Neural cell (in vitro differentiated cells): ENCODE data around the gene TLCD4. TPM values are rescaled to one million over a fixed set of nuclear protein-coding genes. Genes with fewer than 3 reads are reported as not detected.

ENCODE experiments used
- H2AFZ ChIP-seq: fragments of 200-600, 300-800 bp; sonication (generic), shearing (Covaris generic); 2 replicates; pipeline ENCODE4 v1.6.0; 2014; ENCODE audit warnings: low read depth, mild to moderate bottlenecking, antibody characterized with exemption, low read length, moderate library complexity
- H3F3A ChIP-seq: fragments of 200-600 bp; shearing (Covaris generic); 2 replicates; pipeline ENCODE4 v1.6.1; 2016; ENCODE audit warnings: mild to moderate bottlenecking, moderate library complexity, mixed read lengths, antibody characterized with exemption, low read length; ENCODE audit not compliant: insufficient read depth, poor library complexity, severe bottlenecking
- H3K27ac ChIP-seq: fragments of 200-600, 300-800 bp; sonication (generic), shearing (Covaris generic); 2 replicates; pipeline ENCODE4 v1.5.1; 2014; ENCODE audit warnings: mild to moderate bottlenecking, low read length, moderate library complexity
- H3K27me3 ChIP-seq: fragments of 300-800, 200-600 bp; sonication (generic), shearing (Covaris generic); 2 replicates; pipeline ENCODE4 v1.6.0; 2014; ENCODE audit warnings: mild to moderate bottlenecking, low read depth, low read length, moderate library complexity; ENCODE audit not compliant: insufficient read depth
- H3K36me3 ChIP-seq: fragments of 300-800, 200-600 bp; sonication (generic), shearing (Covaris generic); 2 replicates; pipeline ENCODE4 v1.5.1; 2014; ENCODE audit warnings: mild to moderate bottlenecking, antibody characterized with exemption, low read length, moderate library complexity; ENCODE audit not compliant: insufficient read depth
- H3K4me2 ChIP-seq: fragments of 300-800, 200-600 bp; sonication (generic), shearing (Covaris generic); 2 replicates; pipeline ENCODE4 v1.6.0; 2014; ENCODE audit warnings: mild to moderate bottlenecking, low read length
- H3K4me3 ChIP-seq: fragments of 300-800, 200-600 bp; sonication (generic), shearing (Covaris generic); 2 replicates; pipeline ENCODE4 v1.5.1; 2014; ENCODE audit warnings: mild to moderate bottlenecking, low read length, moderate library complexity
- H3K79me2 ChIP-seq: fragments of 200-600 bp; shearing (Covaris generic); replicated peaks from 2 replicates; pipeline ENCODE4 v1.6.0; 2014; ENCODE audit warnings: mild to moderate bottlenecking, low read length, moderate library complexity; ENCODE audit not compliant: insufficient read depth
- H3K9ac ChIP-seq: fragments of 300-800, 200-600 bp; sonication (generic), shearing (Covaris generic); 2 replicates; pipeline ENCODE4 v1.6.1; 2016; ENCODE audit warnings: mild to moderate bottlenecking, low read length, mixed read lengths
- H3K9me2 ChIP-seq: fragments of 200-600 bp; shearing (Covaris generic); 2 replicates; pipeline ENCODE4 v1.6.1; 2016; ENCODE audit warnings: mild to moderate bottlenecking, low read length, mixed read lengths; ENCODE audit not compliant: insufficient read depth
- H3K9me3 ChIP-seq: fragments of 200-600, 300-800 bp; sonication (generic), shearing (Covaris generic); 2 replicates; pipeline ENCODE4 v1.6.1; 2016; ENCODE audit warnings: mild to moderate bottlenecking, mixed run types, low read length, moderate library complexity, mixed read lengths
- H4K20me1 ChIP-seq: fragments of 200-600 bp; shearing (Covaris generic); 2 replicates; pipeline ENCODE4 v1.6.1; 2016; ENCODE audit warnings: mild to moderate bottlenecking, mixed run types; ENCODE audit not compliant: insufficient read depth
- EP300 ChIP-seq: fragments of 450-650 bp; conservative IDR thresholded peaks from 2 replicates; pipeline ENCODE4 v1.6.1; 2014; ENCODE audit warnings: antibody characterized with exemption, mild to moderate bottlenecking, moderate library complexity; ENCODE audit not compliant: poor library complexity, severe bottlenecking
- EZH2 ChIP-seq: fragments of 200-600, 300-800 bp; shearing (Covaris generic), sonication (generic); IDR thresholded peaks from 2 replicates; pipeline ENCODE4 v1.6.1; 2014; ENCODE audit warnings: antibody characterized with exemption, low read length, borderline replicate concordance, mild to moderate bottlenecking; ENCODE audit not compliant: insufficient read depth, poor library complexity, severe bottlenecking
- MXI1 ChIP-seq: fragments of 450-650 bp; conservative IDR thresholded peaks from 2 replicates; pipeline ENCODE4 v1.6.1; 2014; ENCODE audit warnings: antibody characterized with exemption, mild to moderate bottlenecking; ENCODE audit not compliant: poor library complexity, severe bottlenecking
- POLR2AphosphoS5 ChIP-seq: IDR thresholded peaks from 2 replicates; pipeline ENCODE4 v1.6.1; 2012
- RAD21 ChIP-seq: fragments of 450-650 bp; conservative IDR thresholded peaks from 2 replicates; pipeline ENCODE4 v1.6.1; 2014; ENCODE audit warnings: antibody characterized with exemption, mild to moderate bottlenecking, moderate library complexity
- SMC3 ChIP-seq: fragments of 450-650 bp; conservative IDR thresholded peaks from 2 replicates; pipeline ENCODE4 v1.6.1; 2014; ENCODE audit warnings: antibody characterized with exemption, mild to moderate bottlenecking, moderate library complexity; ENCODE audit not compliant: poor library complexity
- TAF1 ChIP-seq: IDR thresholded peaks from 2 replicates; pipeline ENCODE4 v1.6.1; 2012; ENCODE audit warnings: low read depth
- polyA plus RNA-seq: library from polyadenylated mRNA; depleted of rRNA; stranded (reverse); fragments of >200 nt; gene quantifications from 2 replicates; pipeline ENCODE4 v1.2.3, GENCODE V29; 2014
- TF ChIP-seq, protein P1 (sequence below): IDR thresholded peaks from 2 replicates; pipeline ENCODE4 v1.6.1; 2012; ENCODE audit warnings: borderline replicate concordance
- TF ChIP-seq, protein P2 (sequence below): fragments of 450-650 bp; IDR thresholded peaks from 2 replicates; pipeline ENCODE4 v1.5.1; 2014; ENCODE audit warnings: antibody characterized with exemption, mild to moderate bottlenecking, moderate library complexity; ENCODE audit not compliant: poor library complexity, severe bottlenecking

Gene TLCD4
- polyA plus RNA-seq, 1 donor from 2014 or later: 1.6 TPM

DNA sequence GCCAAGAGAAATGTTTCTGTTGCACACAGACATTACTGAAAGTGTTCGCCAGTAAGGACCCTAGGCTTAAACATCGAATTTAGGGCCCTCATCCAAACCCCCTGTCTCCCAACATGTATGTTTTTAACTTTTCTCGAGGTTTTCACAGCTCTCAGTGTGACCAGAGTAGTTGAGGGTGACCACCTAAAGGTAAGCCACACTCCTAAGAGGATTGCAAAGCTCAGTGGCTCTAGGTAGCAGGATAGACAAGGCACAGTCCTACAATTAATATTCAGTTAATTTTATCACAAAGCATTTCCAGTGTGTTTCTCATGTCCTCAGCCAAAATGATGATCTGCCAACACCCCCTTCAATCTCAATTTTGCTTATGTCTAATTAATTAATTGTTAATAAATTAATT, 43.7 kb upstream of the TLCD4 start:
- H3K79me2 ChIP-seq: no peaks in the 10 kb centered on the region
- peak overlapping the region; percentile 89 for H3K27ac ChIP-seq
- no peaks in the 10 kb centered on the region for H3F3A ChIP-seq
- H3K9ac ChIP-seq: peak overlapping the region; percentile 82
- TF ChIP-seq POLR2AphosphoS5 (no peak), EZH2 (no peak), RAD21 (no peak), EP300 (no peak), SMC3 (no peak), TAF1 (no peak), MXI1 (no peak)
- TF ChIP-seq, protein P1, sequence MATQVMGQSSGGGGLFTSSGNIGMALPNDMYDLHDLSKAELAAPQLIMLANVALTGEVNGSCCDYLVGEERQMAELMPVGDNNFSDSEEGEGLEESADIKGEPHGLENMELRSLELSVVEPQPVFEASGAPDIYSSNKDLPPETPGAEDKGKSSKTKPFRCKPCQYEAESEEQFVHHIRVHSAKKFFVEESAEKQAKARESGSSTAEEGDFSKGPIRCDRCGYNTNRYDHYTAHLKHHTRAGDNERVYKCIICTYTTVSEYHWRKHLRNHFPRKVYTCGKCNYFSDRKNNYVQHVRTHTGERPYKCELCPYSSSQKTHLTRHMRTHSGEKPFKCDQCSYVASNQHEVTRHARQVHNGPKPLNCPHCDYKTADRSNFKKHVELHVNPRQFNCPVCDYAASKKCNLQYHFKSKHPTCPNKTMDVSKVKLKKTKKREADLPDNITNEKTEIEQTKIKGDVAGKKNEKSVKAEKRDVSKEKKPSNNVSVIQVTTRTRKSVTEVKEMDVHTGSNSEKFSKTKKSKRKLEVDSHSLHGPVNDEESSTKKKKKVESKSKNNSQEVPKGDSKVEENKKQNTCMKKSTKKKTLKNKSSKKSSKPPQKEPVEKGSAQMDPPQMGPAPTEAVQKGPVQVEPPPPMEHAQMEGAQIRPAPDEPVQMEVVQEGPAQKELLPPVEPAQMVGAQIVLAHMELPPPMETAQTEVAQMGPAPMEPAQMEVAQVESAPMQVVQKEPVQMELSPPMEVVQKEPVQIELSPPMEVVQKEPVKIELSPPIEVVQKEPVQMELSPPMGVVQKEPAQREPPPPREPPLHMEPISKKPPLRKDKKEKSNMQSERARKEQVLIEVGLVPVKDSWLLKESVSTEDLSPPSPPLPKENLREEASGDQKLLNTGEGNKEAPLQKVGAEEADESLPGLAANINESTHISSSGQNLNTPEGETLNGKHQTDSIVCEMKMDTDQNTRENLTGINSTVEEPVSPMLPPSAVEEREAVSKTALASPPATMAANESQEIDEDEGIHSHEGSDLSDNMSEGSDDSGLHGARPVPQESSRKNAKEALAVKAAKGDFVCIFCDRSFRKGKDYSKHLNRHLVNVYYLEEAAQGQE: no peak
- TF ChIP-seq, protein P2, sequence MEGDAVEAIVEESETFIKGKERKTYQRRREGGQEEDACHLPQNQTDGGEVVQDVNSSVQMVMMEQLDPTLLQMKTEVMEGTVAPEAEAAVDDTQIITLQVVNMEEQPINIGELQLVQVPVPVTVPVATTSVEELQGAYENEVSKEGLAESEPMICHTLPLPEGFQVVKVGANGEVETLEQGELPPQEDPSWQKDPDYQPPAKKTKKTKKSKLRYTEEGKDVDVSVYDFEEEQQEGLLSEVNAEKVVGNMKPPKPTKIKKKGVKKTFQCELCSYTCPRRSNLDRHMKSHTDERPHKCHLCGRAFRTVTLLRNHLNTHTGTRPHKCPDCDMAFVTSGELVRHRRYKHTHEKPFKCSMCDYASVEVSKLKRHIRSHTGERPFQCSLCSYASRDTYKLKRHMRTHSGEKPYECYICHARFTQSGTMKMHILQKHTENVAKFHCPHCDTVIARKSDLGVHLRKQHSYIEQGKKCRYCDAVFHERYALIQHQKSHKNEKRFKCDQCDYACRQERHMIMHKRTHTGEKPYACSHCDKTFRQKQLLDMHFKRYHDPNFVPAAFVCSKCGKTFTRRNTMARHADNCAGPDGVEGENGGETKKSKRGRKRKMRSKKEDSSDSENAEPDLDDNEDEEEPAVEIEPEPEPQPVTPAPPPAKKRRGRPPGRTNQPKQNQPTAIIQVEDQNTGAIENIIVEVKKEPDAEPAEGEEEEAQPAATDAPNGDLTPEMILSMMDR: no peak
- peak overlapping the region; percentile 90 for H2AFZ ChIP-seq
- H3K9me3 ChIP-seq: no peaks in the 10 kb centered on the region
- no peaks in the 10 kb centered on the region for H3K9me2 ChIP-seq
- peak overlapping the region; percentile 77 for H3K4me2 ChIP-seq
- no peaks in the 10 kb centered on the region for H3K36me3 ChIP-seq
- no peaks in the 10 kb centered on the region for H3K27me3 ChIP-seq
- peak overlapping the region; percentile 73 for H3K4me3 ChIP-seq
- H4K20me1 ChIP-seq: no peaks in the 10 kb centered on the region

DNA sequence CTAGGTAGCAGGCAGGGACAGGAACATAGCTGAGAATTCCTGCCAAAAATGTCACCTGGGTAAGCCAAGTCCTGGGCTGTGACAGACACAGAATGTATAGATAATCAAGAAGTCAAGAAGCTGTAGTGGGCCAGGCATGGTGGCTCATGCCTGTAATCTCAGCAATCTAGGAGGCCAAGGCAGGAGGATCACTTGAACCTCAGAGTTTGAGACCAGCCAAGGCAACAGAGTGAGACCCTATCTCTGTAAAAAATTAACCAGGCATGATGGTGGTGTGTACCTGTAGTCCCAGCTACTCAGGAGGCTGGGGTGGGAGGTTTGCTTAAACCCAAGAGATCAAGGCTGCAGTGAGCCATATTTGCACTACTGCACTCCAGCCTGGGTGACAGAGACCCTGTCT, 41.1 kb upstream of the TLCD4 start:
- Histone ChIP-seq H3K9ac (no peak overlapping the region), H3K4me3 (no peak overlapping the region), H3K27me3 (no peaks in the 10 kb centered on the region), H3F3A (no peaks in the 10 kb centered on the region), H2AFZ (no peak overlapping the region), H3K27ac (no peak overlapping the region), H3K36me3 (no peaks in the 10 kb centered on the region), H3K9me2 (no peaks in the 10 kb centered on the region), H4K20me1 (no peaks in the 10 kb centered on the region), H3K9me3 (no peaks in the 10 kb centered on the region), H3K4me2 (no peak overlapping the region), H3K79me2 (no peaks in the 10 kb centered on the region)
- TF ChIP-seq, protein P2: no peak
- TF ChIP-seq EP300 (no peak), MXI1 (no peak), POLR2AphosphoS5 (no peak), SMC3 (no peak), EZH2 (no peak), TAF1 (no peak), RAD21 (no peak)
- TF ChIP-seq, protein P1: no peak
